Measurements from ENCODE around the gene DDT.

DNA sequence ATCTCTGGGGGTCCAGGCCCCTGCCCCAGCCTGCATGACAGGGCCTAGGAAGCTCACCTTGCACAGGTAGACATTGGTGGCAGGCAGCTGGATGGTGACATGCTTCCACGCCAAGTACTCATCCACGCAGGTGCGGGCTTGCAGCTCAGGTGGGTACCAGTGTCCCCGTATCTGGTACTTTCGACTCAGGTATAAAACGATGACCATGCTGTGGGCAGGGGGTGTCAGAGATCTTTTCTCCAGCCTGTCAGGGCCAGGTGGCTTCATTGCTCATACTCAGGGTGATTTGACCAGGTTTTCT, 32.6 kb upstream of the DDT start:
- TF ChIP-seq, protein P1, sequence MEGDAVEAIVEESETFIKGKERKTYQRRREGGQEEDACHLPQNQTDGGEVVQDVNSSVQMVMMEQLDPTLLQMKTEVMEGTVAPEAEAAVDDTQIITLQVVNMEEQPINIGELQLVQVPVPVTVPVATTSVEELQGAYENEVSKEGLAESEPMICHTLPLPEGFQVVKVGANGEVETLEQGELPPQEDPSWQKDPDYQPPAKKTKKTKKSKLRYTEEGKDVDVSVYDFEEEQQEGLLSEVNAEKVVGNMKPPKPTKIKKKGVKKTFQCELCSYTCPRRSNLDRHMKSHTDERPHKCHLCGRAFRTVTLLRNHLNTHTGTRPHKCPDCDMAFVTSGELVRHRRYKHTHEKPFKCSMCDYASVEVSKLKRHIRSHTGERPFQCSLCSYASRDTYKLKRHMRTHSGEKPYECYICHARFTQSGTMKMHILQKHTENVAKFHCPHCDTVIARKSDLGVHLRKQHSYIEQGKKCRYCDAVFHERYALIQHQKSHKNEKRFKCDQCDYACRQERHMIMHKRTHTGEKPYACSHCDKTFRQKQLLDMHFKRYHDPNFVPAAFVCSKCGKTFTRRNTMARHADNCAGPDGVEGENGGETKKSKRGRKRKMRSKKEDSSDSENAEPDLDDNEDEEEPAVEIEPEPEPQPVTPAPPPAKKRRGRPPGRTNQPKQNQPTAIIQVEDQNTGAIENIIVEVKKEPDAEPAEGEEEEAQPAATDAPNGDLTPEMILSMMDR (IDR thresholded peaks at IDR 0.05; ENCODE audit: low read depth, low read length, poor library complexity, severe bottlenecking) = no peak
- TF ChIP-seq EZH2phosphoT487 (IDR thresholded peaks at IDR 0.05; ENCODE audit: borderline replicate concordance, low read length) = no peak
